HG02840 (cell line): ENCODE data around the gene SPATA33.

Experiments used
- ATAC-seq: cut with Tn5 transposase; IDR thresholded peaks from one replicate; pipeline ENCODE4 v1.9.1; 2021; ENCODE audit warnings: mild to moderate bottlenecking, moderate library complexity, moderate number of reproducible peaks; ENCODE audit not compliant: unreplicated experiment, low FRiP score

SPATA33 gene

DNA sequence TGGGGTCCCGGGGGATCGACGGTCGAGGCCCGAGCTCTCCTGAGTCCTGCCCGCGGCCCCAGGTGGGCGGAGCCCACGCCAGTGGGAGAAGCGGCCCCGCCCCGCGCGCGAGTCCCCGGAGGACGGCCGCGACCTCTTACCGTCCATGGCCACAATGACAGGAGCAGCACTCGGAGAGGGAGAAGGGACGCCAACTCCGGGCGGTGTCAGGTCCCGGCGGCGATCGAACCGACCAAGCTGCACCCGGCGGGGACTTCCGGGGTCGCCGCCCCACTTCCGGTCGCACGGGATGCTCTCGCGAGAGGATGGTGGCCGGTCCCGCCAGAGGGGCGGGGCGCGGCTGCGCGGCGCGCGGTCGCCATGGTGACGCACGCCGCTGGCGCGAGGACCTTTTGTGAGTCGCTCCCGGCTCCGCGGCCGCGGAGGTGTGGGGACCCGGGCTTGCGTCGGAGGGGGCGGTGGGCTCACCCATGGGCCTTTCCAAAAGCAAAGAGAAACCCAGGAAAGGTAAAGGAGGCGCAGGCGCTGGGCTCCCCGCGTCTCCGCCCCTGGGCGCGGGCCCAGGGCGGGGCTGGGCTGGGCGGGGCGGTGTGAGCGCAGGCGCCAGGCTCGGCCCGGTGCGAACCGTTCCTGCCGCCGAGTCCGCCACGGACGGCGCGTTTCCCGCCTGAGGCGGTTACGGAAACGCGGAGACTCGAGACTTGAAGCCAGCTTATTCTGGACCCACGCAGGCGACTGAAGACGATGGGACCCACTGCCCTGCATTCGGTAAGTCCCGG, at the start of gene SPATA33, which contains the start of gene CHMP1A:
SPATA33 (plus strand) TSS at position 395 of the 779 bp plus-strand sequence; CDS start at position 471, 76 bp downstream.
CHMP1A (minus strand) TSS at position 267 of the 779 bp plus-strand sequence; CDS start at position 147, 120 bp downstream.
- ATAC-seq: peak; percentile 92

DNA sequence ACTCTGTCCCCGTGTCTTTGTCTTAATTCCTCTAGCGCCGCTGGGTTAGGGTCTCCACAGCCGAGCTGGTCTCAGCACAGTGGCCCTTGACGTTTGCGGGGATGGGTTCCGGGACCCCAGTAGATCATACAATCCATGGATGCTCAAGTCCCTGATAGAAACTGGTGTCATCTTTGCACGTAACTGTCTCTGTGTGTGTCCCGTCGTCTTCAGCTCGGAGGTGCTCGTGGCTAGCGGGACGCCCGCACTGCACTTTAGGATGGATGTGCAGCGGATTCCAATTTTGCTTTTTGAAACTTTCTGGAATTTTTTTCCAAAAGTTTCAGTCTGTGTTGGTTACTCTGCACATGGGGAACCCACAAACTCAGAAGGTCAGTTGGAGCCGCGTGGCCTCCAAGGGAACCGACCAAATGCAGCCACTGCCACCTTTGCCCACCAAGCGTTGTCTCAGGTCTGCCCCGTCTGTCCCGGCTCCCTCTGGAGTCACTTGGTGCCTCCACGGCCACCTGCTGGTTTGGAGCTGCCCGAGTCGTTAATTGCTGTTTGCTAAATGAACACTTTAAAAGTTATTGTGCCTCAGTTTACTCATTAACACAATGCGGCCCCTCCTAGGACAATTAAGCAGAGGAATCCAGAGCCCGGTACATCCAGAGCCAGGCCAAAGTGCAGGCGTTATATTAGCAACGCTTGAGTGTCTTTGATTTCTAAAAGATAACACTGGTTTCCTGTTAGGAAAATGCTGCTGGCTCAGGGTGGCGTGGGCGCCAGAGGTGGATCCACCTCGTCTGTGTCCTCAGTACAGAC, 49.5 kb upstream of the SPATA33 start:
- ATAC-seq: no peak

DNA sequence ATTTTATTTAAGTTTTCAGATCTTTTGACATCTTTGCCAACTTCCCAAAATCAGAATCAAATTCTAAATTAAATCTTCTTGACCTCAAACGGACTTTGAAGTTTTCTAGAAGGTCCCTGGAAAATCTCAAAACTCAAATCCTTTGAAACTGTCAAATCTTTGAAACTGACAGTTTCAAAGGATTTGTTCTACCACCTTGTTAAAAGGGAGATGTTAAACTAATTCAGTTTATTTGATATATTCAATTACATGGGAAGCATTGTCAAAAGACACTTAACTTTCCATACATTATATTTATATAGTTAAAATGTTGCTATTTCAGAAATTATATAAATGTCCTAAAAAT, 47.6 kb upstream of the SPATA33 start:
- ATAC-seq: no peak

DNA sequence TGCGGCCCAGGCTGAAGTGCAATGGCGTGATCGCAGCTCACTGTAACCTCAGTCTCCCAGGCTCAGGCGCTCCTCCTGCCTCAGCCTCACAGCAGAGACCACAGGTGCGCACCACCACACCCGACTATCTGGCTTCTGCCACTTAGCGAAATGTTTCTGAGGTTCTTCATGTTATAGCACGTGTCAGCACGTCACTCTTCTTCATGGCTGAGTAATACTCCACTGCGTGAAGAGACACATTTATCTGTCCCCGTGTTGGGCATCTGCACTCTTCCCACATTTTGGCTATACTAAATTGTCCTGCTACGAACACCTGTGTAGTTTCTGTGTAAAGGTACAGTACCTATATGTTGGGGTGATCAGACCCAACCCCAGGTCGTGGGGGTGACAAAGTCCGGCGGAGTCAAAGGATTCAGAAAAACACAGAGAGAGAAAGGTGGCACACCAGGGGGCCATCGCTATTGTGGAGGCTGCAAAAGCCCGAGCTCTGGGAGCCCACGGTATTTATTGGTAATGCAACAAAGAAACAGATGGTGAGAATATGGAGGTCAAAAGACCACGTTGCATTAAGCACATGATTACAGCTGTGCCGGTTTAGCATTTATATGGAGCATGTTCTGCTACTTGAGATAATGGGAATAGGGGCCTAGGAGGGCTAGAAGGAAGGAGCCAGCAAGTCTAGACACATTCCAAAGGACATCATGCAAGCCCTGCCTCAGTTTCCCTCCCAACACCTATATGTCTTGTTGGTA, 45.0 kb upstream of the SPATA33 start:
- ATAC-seq: no peak

DNA sequence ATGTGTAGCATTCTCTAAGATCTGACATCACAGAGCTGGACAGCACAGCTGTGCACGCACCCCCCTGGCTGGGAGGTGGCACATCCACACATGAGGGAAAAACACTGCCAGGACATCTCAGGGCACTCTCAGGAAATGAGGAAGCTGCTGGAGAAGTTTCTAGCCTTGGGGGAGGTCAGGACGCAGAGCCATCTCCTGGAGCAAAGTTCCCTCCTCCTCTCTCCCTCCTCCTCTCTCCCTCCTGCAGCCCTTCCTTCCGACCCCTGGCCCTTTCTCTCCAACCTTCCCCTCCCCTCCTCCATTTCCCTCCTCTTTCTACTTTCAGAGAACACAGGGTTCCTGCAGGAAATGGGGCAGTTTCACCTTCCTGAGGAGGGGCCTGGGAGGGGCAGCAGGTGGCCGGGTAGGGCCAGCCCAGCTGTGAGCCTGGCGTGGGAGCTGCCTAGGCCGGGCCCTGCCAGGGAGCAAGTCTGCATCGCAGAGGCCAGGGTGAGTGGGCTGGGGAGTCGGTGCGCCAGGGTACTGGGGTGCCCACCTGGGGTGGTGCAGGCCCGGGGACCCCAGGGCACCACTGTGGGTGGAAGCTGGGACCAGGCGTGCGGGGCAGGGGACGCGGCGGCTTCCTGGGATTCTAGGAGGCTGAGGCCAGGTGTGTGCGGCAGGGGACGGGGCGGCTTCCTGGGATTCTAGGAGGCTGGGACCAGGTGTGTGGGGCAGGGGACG, 44.2 kb upstream of the SPATA33 start, which contains the start of gene DPEP1:
DPEP1 (plus strand) TSS at position 412 of the 723 bp plus-strand sequence. CDS start 16,769 bp downstream, outside the sequence.
- ATAC-seq: no peak

DNA sequence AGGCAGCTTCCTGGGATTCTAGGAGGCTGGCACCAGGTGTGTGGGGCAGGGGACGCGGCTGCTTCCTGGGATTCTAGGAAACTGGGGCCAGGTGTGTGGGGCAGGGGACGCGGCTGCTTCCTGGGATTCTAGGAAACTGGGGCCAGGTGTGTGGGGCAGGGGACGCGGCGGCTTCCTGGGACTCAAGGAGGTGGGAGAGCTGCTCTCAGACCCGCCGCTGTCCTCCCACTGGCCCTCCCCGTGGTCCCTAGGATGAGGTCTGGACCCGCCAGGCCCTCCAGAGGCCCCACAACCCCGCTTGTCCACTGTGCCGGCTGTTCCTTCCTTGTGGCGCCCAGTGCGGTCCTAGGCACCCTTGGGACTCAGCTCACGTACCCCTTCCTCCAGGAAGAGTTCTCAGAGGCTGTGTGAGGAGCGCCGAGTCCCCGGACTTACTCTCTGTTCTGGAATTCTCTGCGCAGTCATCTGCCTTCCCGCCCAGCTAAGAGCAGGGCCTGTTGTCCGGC, 43.6 kb upstream of the SPATA33 start:
- ATAC-seq: no peak

DNA sequence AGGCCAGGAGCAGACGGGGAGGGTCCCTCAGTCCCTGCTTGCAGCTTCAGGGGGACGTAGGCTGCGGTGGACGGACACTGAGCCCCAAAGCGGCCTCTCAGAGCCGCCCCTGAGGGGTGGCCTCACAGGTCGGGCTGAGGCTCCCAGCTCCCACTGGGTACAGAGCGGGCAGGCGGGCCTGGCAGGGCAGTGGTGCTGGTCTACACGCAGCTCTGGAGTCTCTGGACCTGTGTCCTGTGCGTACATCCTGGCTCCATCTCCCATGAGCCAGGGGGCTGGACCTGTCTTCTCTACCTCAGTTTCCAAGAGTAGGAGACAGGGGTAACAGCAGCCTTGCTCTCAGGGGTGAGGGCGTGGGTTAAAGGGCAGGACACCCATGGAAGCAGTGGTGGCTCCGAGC, 42.5 kb upstream of the SPATA33 start:
- no peak for ATAC-seq

DNA sequence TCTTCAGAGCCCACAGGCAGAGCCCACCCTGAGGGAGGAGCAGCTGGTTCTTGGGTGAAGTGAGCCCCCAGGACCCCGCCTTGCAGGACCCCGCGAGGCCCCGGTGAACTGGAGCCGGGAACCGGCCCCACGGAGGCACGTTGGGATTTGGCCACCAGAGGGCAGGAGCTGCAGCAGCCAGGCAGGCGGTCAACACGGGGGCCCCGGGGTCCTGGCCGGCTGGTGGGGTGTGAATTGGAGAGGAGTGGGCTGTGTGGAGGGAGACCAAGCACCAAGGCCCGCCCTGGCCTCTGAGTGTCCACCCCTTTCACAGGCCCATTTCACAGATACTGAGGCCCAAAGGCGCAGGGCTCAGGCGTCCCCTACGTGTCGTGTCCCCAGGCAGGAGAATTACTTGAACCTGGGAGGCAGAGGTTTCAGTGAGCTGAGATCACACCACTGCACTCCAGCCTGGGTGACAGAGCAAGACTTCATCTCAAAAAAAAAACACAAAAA, 42.0 kb upstream of the SPATA33 start:
- no peak for ATAC-seq

DNA sequence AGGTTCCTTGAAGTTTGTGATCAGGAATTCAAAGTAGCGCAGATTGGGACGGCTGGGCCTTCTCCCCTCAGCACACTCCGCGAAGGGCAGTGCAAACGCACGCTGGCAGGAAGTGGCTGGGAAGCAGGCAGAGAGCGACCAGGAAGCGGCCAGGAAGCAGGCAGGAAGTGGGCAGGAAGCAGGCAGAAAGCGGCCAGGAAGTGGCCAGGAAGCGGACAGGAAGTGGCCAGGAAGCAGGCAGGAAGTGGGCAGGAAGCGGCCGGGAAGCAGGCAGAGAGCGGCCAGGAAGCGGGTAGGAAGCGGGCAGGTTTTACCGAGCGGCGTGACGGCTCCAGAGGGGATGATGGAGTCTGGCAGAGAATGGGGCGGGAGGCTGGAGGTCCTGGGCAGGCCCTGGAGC, 41.0 kb upstream of the SPATA33 start:
- ATAC-seq: no peak

DNA sequence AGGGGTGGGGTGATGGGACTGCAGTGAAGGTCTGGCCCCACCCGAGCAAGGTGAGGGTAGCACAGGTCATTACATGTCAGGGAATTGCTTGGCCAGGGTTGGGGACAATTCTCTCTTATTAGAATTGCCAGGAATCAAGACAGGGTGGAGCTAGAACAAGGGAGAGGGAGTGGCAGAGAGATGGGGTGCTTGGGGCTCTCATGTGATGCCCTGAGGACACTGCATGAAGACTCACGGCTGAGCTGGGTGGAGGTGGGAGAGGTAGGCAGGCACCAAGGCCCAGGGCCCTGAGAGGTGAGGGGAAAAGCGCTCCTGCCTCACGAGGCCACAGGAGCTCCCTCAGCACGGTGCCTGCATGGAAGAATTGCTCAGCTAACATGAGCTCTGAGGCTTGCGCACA, 40.6 kb upstream of the SPATA33 start:
- no peak for ATAC-seq

DNA sequence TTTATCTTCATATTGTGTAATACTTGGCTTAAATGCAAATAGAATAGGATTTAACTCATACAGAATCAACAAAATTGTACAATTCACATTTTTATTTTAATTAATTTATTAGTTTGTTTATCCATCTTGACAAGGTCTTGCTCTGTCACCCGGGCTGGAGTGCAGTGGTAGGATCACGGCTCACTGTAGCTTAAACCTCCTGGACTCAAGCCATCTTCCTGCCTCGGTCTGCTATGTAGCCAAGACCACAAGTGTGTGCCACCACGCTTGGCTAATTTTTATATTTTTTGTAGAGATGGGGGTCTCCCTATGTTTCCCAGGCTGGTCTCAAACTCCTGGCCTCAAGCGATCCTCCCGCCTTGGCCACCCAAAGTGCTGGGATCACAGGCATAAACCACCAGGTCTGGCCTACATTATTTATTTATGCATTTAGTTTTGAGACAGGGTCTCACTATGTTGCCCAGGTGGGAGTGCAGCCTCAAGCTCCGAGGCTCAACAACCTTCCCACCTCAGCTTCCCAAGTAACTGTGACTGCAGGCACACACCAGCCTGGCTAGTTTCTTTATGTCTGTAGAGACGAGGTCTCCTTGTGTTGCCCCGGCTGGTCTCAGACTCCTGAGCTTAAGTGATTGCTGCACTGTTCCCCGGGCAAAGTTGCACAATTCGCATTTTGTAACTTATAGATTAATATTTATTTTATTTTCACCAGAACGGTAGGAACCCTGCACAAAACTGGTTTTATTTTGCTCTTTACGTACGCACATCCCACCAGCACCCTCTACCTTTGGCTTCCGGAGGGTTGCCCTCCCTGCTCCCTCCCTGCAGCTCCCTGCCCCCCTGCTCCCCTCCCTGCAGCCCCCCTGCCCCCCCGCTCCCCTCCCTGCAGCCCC, 39.3 kb upstream of the SPATA33 start:
- no peak for ATAC-seq

DNA sequence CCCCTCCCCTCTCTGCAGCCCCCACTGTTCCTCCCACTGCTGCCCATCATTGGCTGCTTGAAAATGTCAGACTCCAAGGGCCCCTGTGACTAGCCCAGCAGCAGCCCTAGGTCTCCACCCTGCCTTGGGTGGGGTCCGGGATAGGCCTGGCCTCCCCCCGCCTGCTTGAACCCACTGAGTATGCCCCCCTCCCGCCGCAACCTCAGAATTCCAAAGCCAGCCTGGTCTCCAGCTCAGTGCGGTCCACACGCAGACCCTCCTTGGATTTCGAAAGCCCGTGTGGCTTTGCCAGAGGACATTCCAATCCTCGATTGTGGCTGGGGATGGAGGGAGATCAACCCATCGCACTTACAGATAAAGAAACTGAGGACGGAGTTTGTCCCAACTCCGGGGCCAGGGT, 37.8 kb upstream of the SPATA33 start:
- no peak for ATAC-seq

DNA sequence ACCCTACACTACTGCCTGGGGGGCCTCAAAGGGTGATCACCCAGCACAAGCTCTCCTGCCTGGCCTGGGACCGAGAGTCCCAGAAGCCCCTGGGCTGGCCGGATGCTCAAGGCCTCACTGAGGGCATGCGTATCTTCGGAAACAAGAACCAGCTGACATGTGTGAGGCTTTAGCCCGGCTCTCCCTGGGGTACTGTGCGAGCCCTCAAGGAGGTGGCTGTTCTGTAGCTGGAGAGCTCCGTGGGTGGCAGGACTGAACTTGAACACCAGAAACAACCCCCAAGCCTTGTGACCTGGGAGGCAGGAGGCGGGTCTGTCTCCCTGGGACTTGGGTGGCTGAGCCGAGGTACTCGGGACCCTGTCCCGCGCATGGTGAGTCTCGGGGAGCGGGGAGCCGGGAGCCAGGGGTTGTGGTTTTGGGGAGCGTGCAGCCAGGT, 37.2 kb upstream of the SPATA33 start:
- ATAC-seq: no peak

DNA sequence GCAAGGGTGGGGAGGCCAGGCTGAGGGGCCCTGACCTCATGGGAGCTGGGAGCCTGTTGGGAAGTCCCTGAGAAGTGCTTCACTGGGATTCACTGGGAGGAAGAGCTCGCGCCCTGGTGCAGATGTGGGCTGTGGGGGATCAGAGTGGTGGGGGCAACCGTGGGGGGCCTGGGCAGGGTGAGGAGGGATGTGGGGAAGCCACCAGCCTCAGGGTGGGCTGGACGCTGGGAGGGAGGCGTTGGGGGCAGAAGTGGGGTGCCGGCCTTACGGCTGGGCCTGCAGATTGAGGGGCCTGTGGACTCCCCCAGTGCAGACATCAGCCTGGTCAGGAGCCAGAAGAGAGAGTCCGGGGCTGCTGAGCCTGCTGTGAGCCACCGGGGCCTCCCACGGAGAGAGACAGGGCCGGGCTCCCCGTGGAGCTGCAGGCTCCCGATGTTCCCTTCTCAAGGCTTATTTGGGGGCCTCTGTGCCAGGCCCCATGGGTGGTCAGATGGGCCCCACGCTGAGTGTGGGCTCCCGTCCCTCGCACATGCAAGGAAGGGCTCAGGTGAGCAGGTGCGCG, 36.4 kb upstream of the SPATA33 start:
- no peak for ATAC-seq

DNA sequence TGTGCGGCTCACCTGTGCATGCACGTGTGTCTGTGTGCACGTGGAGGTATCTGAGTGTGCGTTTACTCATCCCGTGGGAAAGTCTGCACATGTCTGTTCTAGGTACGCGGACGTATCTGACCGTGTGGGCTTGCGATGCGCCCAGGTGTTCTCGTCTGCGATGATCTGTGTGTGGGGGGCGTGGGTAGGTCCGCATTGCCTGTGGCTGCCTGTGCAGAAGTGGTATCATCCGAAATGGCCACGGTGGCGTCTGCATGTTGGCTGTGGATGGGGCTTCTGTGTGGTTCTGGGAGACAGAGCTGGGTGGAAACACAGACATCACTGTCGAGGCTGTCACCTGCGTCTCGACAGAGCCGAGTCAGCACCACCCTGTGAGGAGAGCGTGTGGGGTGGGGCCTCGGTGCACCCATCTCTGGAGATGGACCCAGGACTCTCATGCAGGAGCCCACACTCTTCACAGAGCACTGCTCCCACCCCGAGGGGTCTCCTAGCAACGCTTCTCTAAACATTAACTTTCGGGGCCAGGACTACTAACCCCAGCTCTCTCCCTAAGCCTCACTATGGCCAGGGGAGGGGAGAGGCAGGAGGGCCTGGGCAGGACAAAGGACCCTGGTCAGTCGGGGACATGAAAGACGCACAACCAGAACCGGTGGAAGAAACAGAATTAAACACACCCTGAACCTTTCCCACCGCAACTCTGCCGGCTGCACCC, 35.8 kb upstream of the SPATA33 start:
- no peak for ATAC-seq

DNA sequence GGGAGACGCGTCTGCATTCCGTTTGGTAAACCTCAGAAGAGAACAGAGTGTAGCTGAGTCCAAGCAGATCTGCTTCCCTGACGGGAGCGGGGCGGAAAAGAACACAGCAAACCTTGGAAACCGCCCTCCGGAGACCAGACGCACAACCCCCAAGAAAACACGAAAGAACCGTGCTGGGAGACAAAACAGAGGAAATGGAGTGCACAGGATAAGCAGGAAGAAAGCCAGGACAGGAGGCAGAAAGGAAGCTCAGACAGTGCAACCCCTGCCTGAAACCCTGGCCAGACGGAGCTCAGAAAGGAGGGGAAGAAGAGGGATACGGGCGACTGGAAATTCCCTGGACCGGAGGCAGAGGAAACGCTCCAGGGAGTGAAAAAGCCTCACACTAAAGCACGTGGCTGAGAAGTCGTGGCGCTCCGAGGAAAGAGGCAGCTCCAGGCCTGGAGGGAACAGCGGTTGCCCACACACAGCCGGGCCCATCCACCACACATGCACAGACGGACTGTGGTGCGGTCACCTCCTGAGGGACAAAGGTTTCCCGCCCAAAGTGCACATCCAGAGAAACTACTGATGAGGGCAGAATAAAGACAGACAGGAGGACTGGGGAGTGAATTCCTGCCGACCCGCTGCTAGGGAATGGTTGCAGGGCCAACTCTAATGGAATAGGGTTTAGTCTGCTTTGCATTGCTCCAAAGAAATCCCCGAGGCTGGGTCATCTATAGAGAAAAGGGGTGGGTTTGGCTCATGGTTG, 34.0 kb upstream of the SPATA33 start:
- ATAC-seq: no peak
